ENCODE results near the gene PSKH1. TPM values are rescaled to one million over a fixed set of nuclear protein-coding genes. Genes with fewer than 3 reads are reported as not detected.

Gene PSKH1
- 10 to 100 TPM; 21.3 to 21.5 TPM for total RNA-seq

- CTCF ChIA-PET, result interaction anchor here (0.9 to 3.8 kb wide), 5 partner anchors 10 to 87 kb away, joined by 3 to 24 read pairs (median 10); partner anchors contain the start of genes NRN1L, RANBP10 and TSNAXIP1
- H3K27ac Mint-ChIP-seq, result peak within 1 kb of the TSS; percentile 99
- H3K27me3 Mint-ChIP-seq, result no peaks in the 10 kb centered on the region
- no peaks in the 10 kb centered on the region for H3K36me3 Mint-ChIP-seq (ENCODE audit: low read depth)
- H3K4me3 Mint-ChIP-seq, result peak within 1 kb of the TSS; percentile 92
- peak; percentile 95 for DNase-seq
- POLR2A ChIA-PET, result interaction anchor here (0.6 to 1.7 kb wide), 3 partner anchors 42 to 184 kb away, joined by 3 to 6 read pairs (median 3); no protein-coding TSS in a partner anchor
- H3K9me3 Mint-ChIP-seq, result no peaks in the 10 kb centered on the region
- peaks cover 29% of the 10 kb centered on the region for H3K4me1 Mint-ChIP-seq
These were observed at the start of gene PSKH1 for GRCh38 chr16:67892899-67893742. Gene PSKH1, plus strand, starts transcription at chr16:67893254. Its CDS starts 15,496 bp downstream, at chr16:67908750.

GRCh38 chr16:67843343-67843765 is 49.7 kb upstream of the PSKH1 start:
- Mint-ChIP-seq H3K4me1 (peaks cover 49% of the 10 kb centered on the region), H3K36me3 (ENCODE audit: low read depth) (peaks cover 12% of the 10 kb centered on the region), H3K27ac (peak overlapping the region; percentile 95), H3K9me3 (no peaks in the 10 kb centered on the region), H3K27me3 (no peaks in the 10 kb centered on the region), H3K4me3 (peak overlapping the region; percentile 90)
- POLR2A ChIA-PET, result interaction anchor here (0.6 kb wide), 1 partner anchor 106 kb away, joined by 3 read pairs; no protein-coding TSS in a partner anchor
- CTCF ChIA-PET, result interaction anchor here (0.5 to 3.5 kb wide), 7 partner anchors 10 to 267 kb away, joined by 3 to 16 read pairs (median 4); no protein-coding TSS in a partner anchor
- DNase-seq, result peak; percentile 76

- peaks cover 12% of the 10 kb centered on the region for H3K36me3 Mint-ChIP-seq (ENCODE audit: low read depth)
- H3K4me1 Mint-ChIP-seq, result peaks cover 54% of the 10 kb centered on the region
- no peaks in the 10 kb centered on the region for H3K27me3 Mint-ChIP-seq
- peak overlapping the region; percentile 90 for H3K4me3 Mint-ChIP-seq
- CTCF ChIA-PET, result interaction anchor here (0.7 to 3.5 kb wide), 7 partner anchors 11 to 363 kb away, joined by 3 to 16 read pairs (median 6); partner anchors contain the start of genes ATP6V0D1 and NRN1L
- H3K9me3 Mint-ChIP-seq, result no peaks in the 10 kb centered on the region
- DNase-seq, result no peak
- peak overlapping the region; percentile 31 for H3K27ac Mint-ChIP-seq
- POLR2A ChIA-PET, result interaction anchor here (0.5 to 0.7 kb wide), 2 partner anchors 43 to 154 kb away, joined by 3 to 4 read pairs; no protein-coding TSS in a partner anchor
These were observed 48.6 kb upstream of the PSKH1 start for GRCh38 chr16:67844497-67844896.

GRCh38 chr16:67845291-67846062 is 47.6 kb upstream of the PSKH1 start:
- no peak for DNase-seq
- Mint-ChIP-seq H3K9me3 (no peaks in the 10 kb centered on the region), H3K36me3 (ENCODE audit: low read depth) (peaks cover 12% of the 10 kb centered on the region), H3K27ac (peak overlapping the region; percentile 93), H3K4me1 (peaks cover 56% of the 10 kb centered on the region), H3K4me3 (peak overlapping the region; percentile 85), H3K27me3 (no peaks in the 10 kb centered on the region)
- ChIA-PET POLR2A (no interaction called here), CTCF (interaction anchor here (1.2 to 3.5 kb wide), 8 partner anchors 12 to 364 kb away, joined by 3 to 16 read pairs (median 5); partner anchors contain the start of genes ATP6V0D1 and NRN1L)

- Mint-ChIP-seq H3K4me1 (peaks cover 56% of the 10 kb centered on the region), H3K9me3 (no peaks in the 10 kb centered on the region), H3K27me3 (no peaks in the 10 kb centered on the region), H3K4me3 (peak overlapping the region; percentile 85), H3K36me3 (ENCODE audit: low read depth) (peaks cover 12% of the 10 kb centered on the region), H3K27ac (peak overlapping the region; percentile 93)
- ChIA-PET CTCF (interaction anchor here (0.5 to 3.0 kb wide), 6 partner anchors 12 to 325 kb away, joined by 4 to 16 read pairs (median 5); partner anchors contain the start of gene NRN1L), POLR2A (interaction anchor here (0.5 kb wide), 1 partner anchor 43 kb away, joined by 3 read pairs; no protein-coding TSS in a partner anchor)
- DNase-seq, result no peak
These were observed 47.1 kb upstream of the PSKH1 start for GRCh38 chr16:67846063-67846319.

- Mint-ChIP-seq H3K4me3 (peak within 1 kb of the TSS; percentile 90), H3K27ac (peak within 1 kb of the TSS; percentile 93), H3K4me1 (peaks cover 52% of the 10 kb centered on the region), H3K9me3 (no peaks in the 10 kb centered on the region), H3K27me3 (no peaks in the 10 kb centered on the region), H3K36me3 (ENCODE audit: low read depth) (peaks cover 12% of the 10 kb centered on the region)
- ChIA-PET POLR2A (interaction anchor here (0.5 kb wide), 1 partner anchor 42 kb away, joined by 3 read pairs; no protein-coding TSS in a partner anchor), CTCF (interaction anchor here (0.5 to 3.0 kb wide), 6 partner anchors 11 to 325 kb away, joined by 4 to 16 read pairs (median 5); partner anchors contain the start of gene NRN1L)
- peak; percentile 96 for DNase-seq
These were observed 46.6 kb upstream of the PSKH1 start, which contains the start of gene NUTF2 for GRCh38 chr16:67846320-67847063. Gene NUTF2, plus strand, starts transcription at chr16:67846933. Its CDS starts 18,198 bp downstream, at chr16:67865131.

- Mint-ChIP-seq H3K27me3 (no peaks in the 10 kb centered on the region), H3K27ac (peak within 1 kb of the TSS; percentile 93), H3K36me3 (ENCODE audit: low read depth) (peaks cover 12% of the 10 kb centered on the region), H3K9me3 (no peaks in the 10 kb centered on the region), H3K4me3 (peak within 1 kb of the TSS; percentile 90), H3K4me1 (peaks cover 48% of the 10 kb centered on the region)
- POLR2A ChIA-PET, result no interaction called here
- CTCF ChIA-PET, result interaction anchor here (1.0 to 3.0 kb wide), 3 partner anchors 10 to 31 kb away, joined by 3 to 15 read pairs (median 5); no protein-coding TSS in a partner anchor
- DNase-seq, result peak; percentile 63
These were observed 45.8 kb upstream of the PSKH1 start, which contains the start of gene CENPT for GRCh38 chr16:67847064-67847861. Gene CENPT, minus strand, starts transcription at chr16:67847693. Its CDS starts 13,834 bp downstream, at chr16:67833859.

- Mint-ChIP-seq H3K4me3 (peak overlapping the region; percentile 90), H3K27ac (peak overlapping the region; percentile 87), H3K36me3 (ENCODE audit: low read depth) (peaks cover 11% of the 10 kb centered on the region), H3K4me1 (peaks cover 46% of the 10 kb centered on the region), H3K27me3 (no peaks in the 10 kb centered on the region), H3K9me3 (no peaks in the 10 kb centered on the region)
- ChIA-PET POLR2A (no interaction called here), CTCF (interaction anchor here (0.6 to 1.2 kb wide), 4 partner anchors 9 to 142 kb away, joined by 3 to 7 read pairs (median 3); no protein-coding TSS in a partner anchor)
- DNase-seq, result no peak
These were observed 44.9 kb upstream of the PSKH1 start for GRCh38 chr16:67848118-67848517.

- POLR2A ChIA-PET, result no interaction called here
- Mint-ChIP-seq H3K9me3 (no peaks in the 10 kb centered on the region), H3K36me3 (ENCODE audit: low read depth) (no peaks in the 10 kb centered on the region), H3K27me3 (no peaks in the 10 kb centered on the region), H3K4me3 (no peak overlapping the region), H3K4me1 (peaks cover 25% of the 10 kb centered on the region), H3K27ac (no peak overlapping the region)
- CTCF ChIA-PET, result no interaction called here
- DNase-seq, result no peak
These were observed 39.4 kb upstream of the PSKH1 start for GRCh38 chr16:67853670-67854069.

- ChIA-PET POLR2A (interaction anchor here (0.6 kb wide), 1 partner anchor 13 kb away, joined by 3 read pairs; no protein-coding TSS in a partner anchor), CTCF (interaction anchor here (2.3 kb wide), 1 partner anchor 39 kb away, joined by 10 read pairs; no protein-coding TSS in a partner anchor)
- H3K4me3 Mint-ChIP-seq, result no peak overlapping the region
- no peak for DNase-seq
- H3K4me1 Mint-ChIP-seq, result peaks cover 19% of the 10 kb centered on the region
- H3K36me3 Mint-ChIP-seq (ENCODE audit: low read depth), result peaks cover 3% of the 10 kb centered on the region
- H3K27ac Mint-ChIP-seq, result no peak overlapping the region
- H3K27me3 Mint-ChIP-seq, result no peaks in the 10 kb centered on the region
- no peaks in the 10 kb centered on the region for H3K9me3 Mint-ChIP-seq
These were observed 37.3 kb upstream of the PSKH1 start for GRCh38 chr16:67855789-67856188.

Data from activated CD4-positive, alpha-beta T cell treated with anti-CD3 and anti-CD28 coated beads, Interleukin-2, amount 10 ng/mL, durations not matched to agents 7 days and 5 days (primary cell).